HUES48 (cell line): ENCODE results near the gene UXS1.

Source experiments
- H3K27ac ChIP-seq: one replicate; pipeline ENCODE4 v1.7.0; 2013; ENCODE audit warnings: low read depth, low read length, inconsistent platforms
- H3K27me3 ChIP-seq: 2 replicates; pipeline ENCODE4 v1.6.1; 2013; ENCODE audit warnings: mild to moderate bottlenecking, low read length; ENCODE audit not compliant: control insufficient read depth, insufficient read depth
- H3K36me3 ChIP-seq: 2 replicates; pipeline ENCODE4 v1.6.1; 2013; ENCODE audit warnings: low read length; ENCODE audit not compliant: control insufficient read depth, insufficient read depth
- H3K4me1 ChIP-seq: 2 replicates; pipeline ENCODE4 v1.6.1; 2013; ENCODE audit warnings: mild to moderate bottlenecking, low read length; ENCODE audit not compliant: control insufficient read depth, insufficient read depth
- H3K4me3 ChIP-seq: 2 replicates; pipeline ENCODE4 v1.5.1; 2013; ENCODE audit warnings: mild to moderate bottlenecking, low read depth, low read length
- H3K9ac ChIP-seq: 2 replicates; pipeline ENCODE4 v1.6.1; 2013; ENCODE audit warnings: mild to moderate bottlenecking, low read depth, low read length, moderate library complexity
- H3K9me3 ChIP-seq: 2 replicates; pipeline ENCODE4 v1.6.1; 2013; ENCODE audit warnings: low read length; ENCODE audit not compliant: control insufficient read depth, insufficient read depth

Gene UXS1

GRCh38 chr2:106076941-106077340 lies 117.2 kb downstream of the UXS1 start:
- Histone ChIP-seq H3K27ac (no peak overlapping the region), H3K9me3 (no peaks in the 10 kb centered on the region), H3K27me3 (no peaks in the 10 kb centered on the region), H3K36me3 (no peaks in the 10 kb centered on the region), H3K4me3 (no peak overlapping the region), H3K4me1 (peaks cover 8% of the 10 kb centered on the region), H3K9ac (no peak overlapping the region)

- H3K36me3 ChIP-seq: no peaks in the 10 kb centered on the region
- H3K4me1 ChIP-seq: peaks cover 13% of the 10 kb centered on the region
- H3K9me3 ChIP-seq: no peaks in the 10 kb centered on the region
- no peak overlapping the region for H3K4me3 ChIP-seq
- no peaks in the 10 kb centered on the region for H3K27me3 ChIP-seq
- no peak overlapping the region for H3K9ac ChIP-seq
- H3K27ac ChIP-seq: no peak overlapping the region
Measured at GRCh38 chr2:106075048-106075447, 119.1 kb downstream of the UXS1 start.

GRCh38 chr2:106073678-106074406 lies 120.3 kb downstream of the UXS1 start:
- Histone ChIP-seq H3K27ac (no peak overlapping the region), H3K4me1 (peaks cover 13% of the 10 kb centered on the region), H3K36me3 (no peaks in the 10 kb centered on the region), H3K9ac (no peak overlapping the region), H3K9me3 (no peaks in the 10 kb centered on the region), H3K27me3 (no peaks in the 10 kb centered on the region), H3K4me3 (no peak overlapping the region)

- H3K4me3 ChIP-seq: no peak overlapping the region
- H3K36me3 ChIP-seq: no peaks in the 10 kb centered on the region
- H3K9ac ChIP-seq: no peak overlapping the region
- H3K9me3 ChIP-seq: no peaks in the 10 kb centered on the region
- peaks cover 11% of the 10 kb centered on the region for H3K4me1 ChIP-seq
- H3K27ac ChIP-seq: no peak overlapping the region
- H3K27me3 ChIP-seq: peaks cover 20% of the 10 kb centered on the region
Measured at GRCh38 chr2:106070181-106070580, 123.9 kb downstream of the UXS1 start.

- Histone ChIP-seq H3K9me3 (no peaks in the 10 kb centered on the region), H3K36me3 (no peaks in the 10 kb centered on the region), H3K4me3 (no peak overlapping the region), H3K9ac (no peak overlapping the region), H3K27ac (no peak overlapping the region), H3K4me1 (peaks cover 11% of the 10 kb centered on the region), H3K27me3 (peaks cover 37% of the 10 kb centered on the region)
Measured at GRCh38 chr2:106068451-106068850, 125.7 kb downstream of the UXS1 start.

- H3K4me1 ChIP-seq: peaks cover 11% of the 10 kb centered on the region
Measured at GRCh38 chr2:106065983-106066820, 127.9 kb downstream of the UXS1 start.

GRCh38 chr2:106065268-106065982 lies 128.7 kb downstream of the UXS1 start:
- Histone ChIP-seq H3K4me3 (peak overlapping the region; percentile 63), H3K9me3 (no peaks in the 10 kb centered on the region), H3K27ac (no peak overlapping the region), H3K27me3 (peaks cover 37% of the 10 kb centered on the region), H3K4me1 (peaks cover 6% of the 10 kb centered on the region), H3K36me3 (no peaks in the 10 kb centered on the region), H3K9ac (no peak overlapping the region; the same call in 1 of the 2 replicates)

More at GRCh38 chr2:106065983-106066820, 127.9 kb downstream of the UXS1 start:
- H3K4me3 ChIP-seq: peak overlapping the region; percentile 63
- no peak overlapping the region for H3K9ac ChIP-seq
- no peaks in the 10 kb centered on the region for H3K9me3 ChIP-seq
- no peak overlapping the region for H3K27ac ChIP-seq
- H3K27me3 ChIP-seq: peaks cover 37% of the 10 kb centered on the region
- no peaks in the 10 kb centered on the region for H3K36me3 ChIP-seq

- Histone ChIP-seq H3K4me3 (no peak overlapping the region), H3K27me3 (peaks cover 37% of the 10 kb centered on the region), H3K27ac (no peak overlapping the region), H3K9me3 (no peaks in the 10 kb centered on the region), H3K9ac (no peak overlapping the region), H3K4me1 (peaks cover 6% of the 10 kb centered on the region), H3K36me3 (no peaks in the 10 kb centered on the region)
Measured at GRCh38 chr2:106063181-106063580, 130.9 kb downstream of the UXS1 start.

GRCh38 chr2:106062627-106063026 lies 131.5 kb downstream of the UXS1 start:
- Histone ChIP-seq H3K9me3 (no peaks in the 10 kb centered on the region), H3K9ac (no peak overlapping the region), H3K36me3 (no peaks in the 10 kb centered on the region), H3K27ac (no peak overlapping the region), H3K27me3 (peaks cover 37% of the 10 kb centered on the region), H3K4me3 (no peak overlapping the region), H3K4me1 (peaks cover 6% of the 10 kb centered on the region)

- Histone ChIP-seq H3K9me3 (no peaks in the 10 kb centered on the region), H3K27ac (no peak overlapping the region), H3K4me3 (no peak overlapping the region), H3K4me1 (peaks cover 6% of the 10 kb centered on the region), H3K27me3 (peaks cover 32% of the 10 kb centered on the region), H3K36me3 (no peaks in the 10 kb centered on the region), H3K9ac (no peak overlapping the region)
Measured at GRCh38 chr2:106061611-106062349, 132.3 kb downstream of the UXS1 start.
